IPS DF 19.7 (cell line): Measurements from ENCODE around the gene RPL18A.
"Not testable (repeated sequence)": the region's sequence is repeated elsewhere in the genome, so short reads cannot be mapped to it uniquely, and the experiment has no call there.

Experiments used
- DNase-seq: peaks from one replicate; pipeline ENCODE4 v3.0.0-alpha.2; 2013; ENCODE audit warnings: low read depth, low spot score

Gene RPL18A

GRCh38 chr19:17866312-17866963 is 6.7 kb downstream of the RPL18A start:
- no peak for DNase-seq

- no peak for DNase-seq
Observed at GRCh38 chr19:17866964-17867486, 7.3 kb downstream of the RPL18A start.

- DNase-seq, result no peak
Observed at GRCh38 chr19:17868669-17869068, 9.0 kb downstream of the RPL18A start.

DNA sequence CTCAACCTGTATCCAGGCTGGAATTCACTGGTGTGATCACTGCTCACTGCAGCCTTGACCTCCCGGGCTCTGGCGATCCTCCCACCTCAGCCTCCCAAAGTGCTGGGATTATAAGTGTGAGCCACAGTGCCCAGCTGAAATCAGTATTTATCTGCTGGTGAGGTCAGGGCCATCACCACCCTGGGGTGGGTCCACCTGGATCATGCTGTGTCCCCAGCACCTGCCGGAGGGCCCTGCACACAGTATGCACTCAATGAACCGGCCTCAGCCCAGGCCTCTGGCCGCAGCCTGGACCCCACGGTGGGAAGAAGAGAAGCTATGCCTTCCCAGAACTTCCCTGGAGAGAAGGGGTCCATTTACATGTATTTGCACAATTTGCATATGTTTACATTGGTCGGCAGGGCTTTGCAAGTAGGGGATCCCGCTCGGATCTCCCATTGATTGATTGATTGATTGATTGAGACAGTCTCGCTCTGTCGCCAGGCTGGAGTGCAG is 9.5 kb downstream of the RPL18A start:
- no peak for DNase-seq

DNA sequence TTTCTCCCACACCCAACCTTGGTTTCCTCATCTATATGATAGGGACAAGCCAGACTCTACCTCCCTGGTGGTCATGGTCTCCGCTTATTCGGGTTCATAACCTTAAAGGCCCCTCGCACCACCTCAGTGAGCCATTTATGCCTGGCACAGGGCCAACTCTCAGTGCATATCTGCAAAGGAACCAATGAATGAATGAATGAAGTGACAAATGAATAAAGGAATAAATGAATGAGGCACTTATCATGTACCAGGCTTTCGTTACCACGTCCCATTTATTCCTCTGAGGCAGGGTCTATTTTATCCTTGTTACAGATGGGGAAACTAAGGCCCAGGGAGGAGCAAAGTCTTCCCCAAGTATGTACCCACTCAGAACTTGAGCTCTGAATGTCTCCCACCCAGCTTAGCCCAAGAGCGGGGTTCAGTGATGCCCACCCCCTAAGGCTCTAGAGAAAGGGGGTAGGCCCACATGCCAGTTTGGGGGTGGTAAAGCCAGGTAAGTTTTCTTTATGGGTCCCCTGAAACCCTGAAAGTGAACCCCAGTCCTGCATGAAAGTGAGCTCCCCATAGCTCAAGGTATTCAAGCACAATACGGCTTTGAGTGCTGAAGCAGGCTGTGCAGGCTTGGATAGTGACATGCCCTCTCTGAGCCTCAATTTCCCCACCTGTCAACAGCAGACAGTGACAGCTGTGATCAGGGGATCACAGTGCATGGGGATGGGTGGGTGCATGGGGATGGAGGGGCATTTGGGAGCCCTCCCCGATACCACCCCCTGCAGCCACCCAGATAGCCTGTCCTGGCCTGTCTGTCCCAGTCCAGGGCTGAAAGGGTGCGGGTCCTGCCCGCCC is 11.5 kb downstream of the RPL18A start:
- no peak for DNase-seq

DNA sequence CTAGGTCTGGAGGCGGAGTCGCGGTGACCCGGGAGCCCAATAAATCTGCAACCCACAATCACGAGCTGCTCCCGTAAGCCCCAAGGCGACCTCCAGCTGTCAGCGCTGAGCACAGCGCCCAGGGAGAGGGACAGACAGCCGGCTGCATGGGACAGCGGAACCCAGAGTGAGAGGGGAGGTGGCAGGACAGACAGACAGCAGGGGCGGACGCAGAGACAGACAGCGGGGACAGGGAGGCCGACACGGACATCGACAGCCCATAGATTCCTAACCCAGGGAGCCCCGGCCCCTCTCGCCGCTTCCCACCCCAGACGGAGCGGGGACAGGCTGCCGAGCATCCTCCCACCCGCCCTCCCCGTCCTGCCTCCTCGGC is 12.2 kb downstream of the RPL18A start, which contains the start of gene SLC5A5:
SLC5A5 (plus strand) TSS at position 68 of the 373 bp plus-strand sequence. CDS start 375 bp downstream, outside the sequence.
- DNase-seq, result no peak

DNA sequence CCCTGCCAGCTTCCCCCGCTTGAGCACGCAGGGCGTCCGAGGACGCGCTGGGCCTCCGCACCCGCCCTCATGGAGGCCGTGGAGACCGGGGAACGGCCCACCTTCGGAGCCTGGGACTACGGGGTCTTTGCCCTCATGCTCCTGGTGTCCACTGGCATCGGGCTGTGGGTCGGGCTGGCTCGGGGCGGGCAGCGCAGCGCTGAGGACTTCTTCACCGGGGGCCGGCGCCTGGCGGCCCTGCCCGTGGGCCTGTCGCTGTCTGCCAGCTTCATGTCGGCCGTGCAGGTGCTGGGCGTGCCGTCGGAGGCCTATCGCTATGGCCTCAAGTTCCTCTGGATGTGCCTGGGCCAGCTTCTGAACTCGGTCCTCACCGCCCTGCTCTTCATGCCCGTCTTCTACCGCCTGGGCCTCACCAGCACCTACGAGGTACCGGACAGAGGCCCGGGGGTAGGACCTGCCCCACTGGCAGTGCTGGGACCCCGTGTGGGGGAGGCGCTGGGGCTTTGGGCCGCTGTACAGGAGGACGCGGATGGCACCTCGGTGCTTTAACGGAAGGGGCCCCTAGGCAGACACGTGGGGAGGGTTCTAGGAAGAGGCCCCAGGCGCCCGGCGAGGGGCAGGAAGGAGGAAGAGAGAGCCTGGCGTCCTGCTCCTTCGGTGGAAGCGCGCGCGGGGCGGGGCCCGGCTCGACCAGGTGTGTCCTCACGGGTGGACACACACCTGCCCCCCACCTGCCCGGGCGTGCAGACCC is 12.7 kb downstream of the RPL18A start:
- no peak for DNase-seq

- DNase-seq, result no peak
Observed at GRCh38 chr19:17873786-17874757, 14.4 kb downstream of the RPL18A start.

GRCh38 chr19:17874758-17875135 is 15.0 kb downstream of the RPL18A start:
- DNase-seq, result no peak

GRCh38 chr19:17877696-17878095 is 18.0 kb downstream of the RPL18A start:
- DNase-seq, result no peak

GRCh38 chr19:17879466-17879865 is 19.8 kb downstream of the RPL18A start:
- no peak for DNase-seq

- no peak for DNase-seq
Observed at GRCh38 chr19:17881701-17882100, 22.0 kb downstream of the RPL18A start.

GRCh38 chr19:17883627-17884410 is 24.1 kb downstream of the RPL18A start:
- DNase-seq, result no peak

DNA sequence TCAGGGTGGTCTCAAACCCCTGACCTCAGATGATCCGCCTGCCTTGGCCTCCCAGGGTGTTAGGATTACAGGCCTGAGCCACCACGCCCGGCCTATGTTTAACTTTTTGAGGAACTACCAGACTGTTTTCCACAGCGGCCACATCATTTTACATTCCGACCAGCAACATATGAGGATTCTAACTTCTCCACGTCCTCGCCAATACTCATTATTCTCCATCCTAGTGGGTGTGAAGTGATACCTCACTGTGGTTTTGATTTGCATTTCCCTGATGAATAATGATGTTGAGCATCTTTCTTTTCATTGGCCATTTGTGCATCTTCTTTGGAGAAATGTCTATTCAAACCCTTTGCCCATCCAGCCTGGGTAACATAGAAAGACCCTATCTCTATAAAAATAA is 26.8 kb downstream of the RPL18A start:
- no peak for DNase-seq

DNA sequence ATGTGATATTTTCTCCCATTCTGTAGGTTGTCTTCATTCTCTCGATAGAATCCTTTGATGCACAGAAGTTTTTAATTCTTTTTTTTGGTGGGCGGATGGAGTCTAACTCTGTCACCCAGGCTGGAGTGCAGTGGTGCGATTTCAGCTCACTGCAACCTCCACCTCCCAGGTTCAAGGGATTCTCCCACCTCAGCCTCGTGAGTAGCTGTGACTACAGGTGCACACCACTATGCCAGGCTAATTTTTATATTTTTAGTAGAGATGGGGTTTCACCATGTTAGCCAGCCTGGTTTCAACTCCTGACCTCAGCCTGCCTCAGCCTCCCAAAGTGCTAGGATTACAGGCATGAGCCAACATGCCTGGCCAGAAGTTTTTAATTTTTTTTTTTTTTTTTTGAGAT is 27.5 kb downstream of the RPL18A start:
- not testable (repeated sequence) for DNase-seq

DNA sequence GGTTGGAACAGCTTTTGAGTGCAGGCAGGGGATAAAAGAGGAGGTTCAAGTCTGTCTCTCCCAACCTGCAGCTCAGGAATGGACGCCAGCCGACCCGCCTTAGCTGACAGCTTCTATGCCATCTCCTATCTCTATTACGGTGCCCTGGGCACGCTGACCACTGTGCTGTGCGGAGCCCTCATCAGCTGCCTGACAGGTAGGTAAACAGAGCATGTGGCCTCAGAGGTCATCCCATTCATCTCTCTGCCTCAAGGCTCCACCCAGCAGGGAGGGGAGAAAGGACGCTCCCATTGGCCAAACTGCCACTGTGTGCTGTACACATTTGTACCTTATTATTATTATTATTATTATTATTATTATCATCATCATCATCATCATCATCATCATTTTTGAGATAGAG is 28.6 kb downstream of the RPL18A start:
- no peak for DNase-seq

GRCh38 chr19:17889609-17890214 is 30.0 kb downstream of the RPL18A start:
- DNase-seq, result no peak

- no peak for DNase-seq
Observed at GRCh38 chr19:17893766-17894165, 34.1 kb downstream of the RPL18A start.

- no peak for DNase-seq
Observed at GRCh38 chr19:17902701-17903100, 43.0 kb downstream of the RPL18A start.

DNA sequence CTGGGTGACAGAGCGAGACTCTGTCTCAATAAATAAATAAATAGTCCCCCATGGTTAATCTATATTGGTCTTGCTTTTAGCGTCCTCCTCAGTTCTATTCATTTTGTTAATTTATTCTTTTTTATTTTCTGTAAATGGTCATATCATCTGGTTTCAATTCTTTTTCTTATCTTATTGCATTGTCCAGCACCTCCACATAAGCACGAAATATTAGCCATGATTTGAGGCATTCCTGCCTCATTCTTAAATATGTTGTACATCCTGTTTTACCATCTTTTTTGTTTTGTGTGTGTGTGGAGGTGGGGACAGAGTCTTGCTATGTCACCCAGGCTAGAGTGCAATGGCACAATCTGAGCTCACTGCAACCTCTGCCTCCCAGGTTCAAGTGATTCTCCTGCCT is 48.5 kb downstream of the RPL18A start:
- no peak for DNase-seq
